ENCODE data around the gene PALD1.
"Not testable (repeated sequence)": the region's sequence is repeated elsewhere in the genome, so short reads cannot be mapped to it uniquely, and the experiment has no call there.

PALD1 gene

GRCh38 chr10:70575874-70576802 lies 97.6 kb downstream of the PALD1 start:
- DNase-seq: no peak

- no peak for DNase-seq
Measured at GRCh38 chr10:70576803-70577517, 98.4 kb downstream of the PALD1 start.

- peak in 3 of 6 experiments; percentile 44 to 57 (median 54) for DNase-seq
Measured at GRCh38 chr10:70578371-70578947, 99.9 kb downstream of the PALD1 start.

- no peak for DNase-seq
Measured at GRCh38 chr10:70579234-70580002, 100.9 kb downstream of the PALD1 start.

GRCh38 chr10:70581176-70581575 lies 102.6 kb downstream of the PALD1 start:
- DNase-seq: not testable (repeated sequence)

- no peak for DNase-seq
Measured at GRCh38 chr10:70582793-70583668, 104.5 kb downstream of the PALD1 start.

- DNase-seq: no peak
Measured at GRCh38 chr10:70583669-70584037, 105.1 kb downstream of the PALD1 start.

GRCh38 chr10:70584366-70584765 lies 105.8 kb downstream of the PALD1 start:
- DNase-seq: no peak

- DNase-seq: no peak
Measured at GRCh38 chr10:70584909-70585544, 106.5 kb downstream of the PALD1 start.

- no peak for DNase-seq
Measured at GRCh38 chr10:70585578-70586169, 107.1 kb downstream of the PALD1 start.

- no peak for DNase-seq
Measured at GRCh38 chr10:70586348-70586930, 107.9 kb downstream of the PALD1 start.

GRCh38 chr10:70587045-70587658 lies 108.6 kb downstream of the PALD1 start:
- no peak for DNase-seq

- DNase-seq: no peak
Measured at GRCh38 chr10:70588255-70588654, 109.7 kb downstream of the PALD1 start.

- no peak for DNase-seq
Measured at GRCh38 chr10:70588859-70589570, 110.4 kb downstream of the PALD1 start.

GRCh38 chr10:70589762-70590654 lies 111.4 kb downstream of the PALD1 start:
- DNase-seq: no peak

- DNase-seq: no peak
Measured at GRCh38 chr10:70590655-70591416, 112.3 kb downstream of the PALD1 start.

- no peak for DNase-seq
Measured at GRCh38 chr10:70592186-70592735, 113.7 kb downstream of the PALD1 start.
